DND-41 (cell line): ENCODE data around the gene BPIFB2.
"Not testable (repeated sequence)": the region's sequence is repeated elsewhere in the genome, so short reads cannot be mapped to it uniquely, and the experiment has no call there.

Experiments
- ATAC-seq: fragments of 200-7000 bp; cut with Tn5 transposase; 3 replicates; pipeline ENCODE4 v1.9.1; 2021; ENCODE audit warnings: low read depth; ENCODE audit not compliant: insufficient read depth
- DNase-seq: peaks from one replicate; pipeline ENCODE4 v3.0.0-alpha.2; 2020
- H2AFZ ChIP-seq: 2 replicates; pipeline ENCODE4 v1.6.0; 2012; ENCODE audit warnings: low read depth, low read length
- H3K27ac ChIP-seq: 2 replicates; pipeline ENCODE4 v1.5.1; 2012; ENCODE audit warnings: low read length, inconsistent platforms
- H3K27me3 ChIP-seq: fragments of 200-600 bp; sonication (generic); 2 replicates; pipeline ENCODE4 v1.6.0; 2012; ENCODE audit warnings: low read length, mild to moderate bottlenecking, inconsistent platforms; ENCODE audit not compliant: insufficient read depth, poor library complexity
- H3K36me3 ChIP-seq: 2 replicates; pipeline ENCODE4 v1.5.1; 2012; ENCODE audit warnings: low read length, inconsistent platforms; ENCODE audit not compliant: insufficient read depth
- H3K4me1 ChIP-seq: 2 replicates; pipeline ENCODE4 v1.5.1; 2012; ENCODE audit warnings: mild to moderate bottlenecking, low read length; ENCODE audit not compliant: insufficient read depth
- H3K4me2 ChIP-seq: 2 replicates; pipeline ENCODE4 v1.6.0; 2012; ENCODE audit warnings: mild to moderate bottlenecking, moderate library complexity, low read length, inconsistent platforms; ENCODE audit not compliant: insufficient read depth
- H3K4me3 ChIP-seq, 2 experiments: fragments of 200-600 bp in 1 of 2; shearing (Covaris generic) in 1 of 2; 2 replicates each; pipeline ENCODE4 v1.5.1; 2012 to 2016; ENCODE audit warnings: inconsistent platforms in 2 of 2, low read length in 2 of 2, mild to moderate bottlenecking in 2 of 2, low read depth in 1 of 2, moderate library complexity in 1 of 2
- H3K79me2 ChIP-seq: 2 replicates; pipeline ENCODE4 v1.6.0; 2012; ENCODE audit warnings: low read length, inconsistent platforms; ENCODE audit not compliant: insufficient read depth
- H3K9ac ChIP-seq: 2 replicates; pipeline ENCODE4 v1.6.0; 2012; ENCODE audit warnings: low read depth, mild to moderate bottlenecking, inconsistent platforms, low read length, moderate library complexity
- H3K9me3 ChIP-seq: 2 replicates; pipeline ENCODE4 v1.5.1; 2012; ENCODE audit warnings: low read length, moderate library complexity, mild to moderate bottlenecking, inconsistent platforms; ENCODE audit not compliant: insufficient read depth, severe bottlenecking
- H4K20me1 ChIP-seq: 2 replicates; pipeline ENCODE4 v1.6.0; 2012; ENCODE audit warnings: low read length; ENCODE audit not compliant: insufficient read depth
- EZH2 ChIP-seq: IDR thresholded peaks from 3 replicates; pipeline ENCODE4 v1.6.1; 2012; ENCODE audit warnings: borderline replicate concordance, low read depth, mild to moderate bottlenecking, moderate library complexity, low read length, inconsistent platforms; ENCODE audit not compliant: severe bottlenecking
- TF ChIP-seq, protein P1 (sequence below): IDR thresholded peaks from 2 replicates; pipeline ENCODE4 v1.5.1; 2012; ENCODE audit warnings: borderline replicate concordance, low read length, moderate library complexity, mild to moderate bottlenecking; ENCODE audit not compliant: poor library complexity, severe bottlenecking; ENCODE audit errors: extremely low read depth

The BPIFB2 gene

DNA sequence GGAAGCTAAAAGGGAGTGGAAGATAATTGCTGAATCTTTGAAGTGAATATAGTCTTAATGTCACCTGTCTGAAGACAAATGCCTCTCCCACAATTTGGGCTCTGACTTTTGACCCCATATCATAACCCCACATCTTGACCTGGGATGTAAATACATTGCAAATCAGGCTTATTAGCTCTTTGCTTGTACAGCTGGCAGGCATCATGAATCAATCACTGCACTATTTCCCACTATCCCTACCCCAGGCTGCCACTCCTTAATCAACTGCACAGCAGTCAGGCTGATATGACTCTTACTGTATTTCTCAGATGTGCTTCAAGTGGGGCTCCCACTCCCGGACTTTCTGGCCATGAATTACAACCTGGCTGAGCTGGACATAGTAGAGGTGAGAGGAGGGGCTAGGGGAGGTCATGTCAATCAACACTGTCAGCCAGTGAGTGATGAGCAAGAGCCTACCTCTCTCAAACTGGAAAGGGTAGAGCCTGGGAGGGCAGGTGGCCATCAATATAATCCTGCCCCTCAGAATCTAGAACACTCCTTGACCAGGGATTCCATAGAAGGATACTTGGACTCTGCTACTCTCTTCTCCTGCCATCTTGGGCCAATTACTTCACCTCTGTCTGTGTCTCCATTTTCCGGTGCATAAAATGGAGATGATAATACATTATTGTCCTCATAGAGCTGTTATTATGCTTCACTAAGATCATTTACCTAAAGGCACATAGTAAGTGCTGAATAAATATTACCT is 35.7 kb downstream of the BPIFB2 start:
- Histone ChIP-seq H3K4me2 (no peak overlapping the region), H3K4me3 (no peak overlapping the region), H2AFZ (no peak overlapping the region), H3K79me2 (no peaks in the 10 kb centered on the region), H3K27ac (no peak overlapping the region), H3K9me3 (peaks cover 6% of the 10 kb centered on the region), H3K9ac (no peak overlapping the region), H4K20me1 (no peaks in the 10 kb centered on the region), H3K36me3 (no peaks in the 10 kb centered on the region), H3K4me1 (no peaks in the 10 kb centered on the region), H3K27me3 (no peaks in the 10 kb centered on the region)
- ATAC-seq (no peak), DNase-seq (no peak)
- TF ChIP-seq EZH2: no peak
- TF ChIP-seq, protein P1, sequence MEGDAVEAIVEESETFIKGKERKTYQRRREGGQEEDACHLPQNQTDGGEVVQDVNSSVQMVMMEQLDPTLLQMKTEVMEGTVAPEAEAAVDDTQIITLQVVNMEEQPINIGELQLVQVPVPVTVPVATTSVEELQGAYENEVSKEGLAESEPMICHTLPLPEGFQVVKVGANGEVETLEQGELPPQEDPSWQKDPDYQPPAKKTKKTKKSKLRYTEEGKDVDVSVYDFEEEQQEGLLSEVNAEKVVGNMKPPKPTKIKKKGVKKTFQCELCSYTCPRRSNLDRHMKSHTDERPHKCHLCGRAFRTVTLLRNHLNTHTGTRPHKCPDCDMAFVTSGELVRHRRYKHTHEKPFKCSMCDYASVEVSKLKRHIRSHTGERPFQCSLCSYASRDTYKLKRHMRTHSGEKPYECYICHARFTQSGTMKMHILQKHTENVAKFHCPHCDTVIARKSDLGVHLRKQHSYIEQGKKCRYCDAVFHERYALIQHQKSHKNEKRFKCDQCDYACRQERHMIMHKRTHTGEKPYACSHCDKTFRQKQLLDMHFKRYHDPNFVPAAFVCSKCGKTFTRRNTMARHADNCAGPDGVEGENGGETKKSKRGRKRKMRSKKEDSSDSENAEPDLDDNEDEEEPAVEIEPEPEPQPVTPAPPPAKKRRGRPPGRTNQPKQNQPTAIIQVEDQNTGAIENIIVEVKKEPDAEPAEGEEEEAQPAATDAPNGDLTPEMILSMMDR: no peak

DNA sequence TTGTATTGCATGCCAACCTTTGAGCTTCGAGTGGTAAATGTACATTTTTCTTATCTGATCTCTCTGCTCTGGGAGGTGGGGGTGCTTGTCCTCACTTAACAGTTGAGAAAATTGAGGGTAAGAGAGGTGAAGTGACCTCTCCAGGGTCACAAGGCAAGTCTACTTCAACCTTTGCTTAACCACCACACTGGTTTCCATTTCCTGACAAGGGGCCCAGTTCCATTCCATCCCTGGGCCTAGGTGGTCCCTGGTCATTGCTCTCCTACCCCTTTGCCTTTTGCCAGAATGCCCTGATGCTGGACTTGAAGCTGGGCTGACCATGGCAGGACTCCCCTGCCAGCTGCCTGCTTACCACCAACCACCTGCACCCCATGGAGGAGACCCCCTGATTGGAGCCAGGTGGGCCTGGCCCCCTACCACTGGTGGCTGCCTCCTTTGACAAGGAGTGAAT is 36.3 kb downstream of the BPIFB2 start:
- no peak for DNase-seq
- TF ChIP-seq, protein P1: no peak
- no peak for TF ChIP-seq EZH2
- no peaks in the 10 kb centered on the region for H3K27me3 ChIP-seq

DNA sequence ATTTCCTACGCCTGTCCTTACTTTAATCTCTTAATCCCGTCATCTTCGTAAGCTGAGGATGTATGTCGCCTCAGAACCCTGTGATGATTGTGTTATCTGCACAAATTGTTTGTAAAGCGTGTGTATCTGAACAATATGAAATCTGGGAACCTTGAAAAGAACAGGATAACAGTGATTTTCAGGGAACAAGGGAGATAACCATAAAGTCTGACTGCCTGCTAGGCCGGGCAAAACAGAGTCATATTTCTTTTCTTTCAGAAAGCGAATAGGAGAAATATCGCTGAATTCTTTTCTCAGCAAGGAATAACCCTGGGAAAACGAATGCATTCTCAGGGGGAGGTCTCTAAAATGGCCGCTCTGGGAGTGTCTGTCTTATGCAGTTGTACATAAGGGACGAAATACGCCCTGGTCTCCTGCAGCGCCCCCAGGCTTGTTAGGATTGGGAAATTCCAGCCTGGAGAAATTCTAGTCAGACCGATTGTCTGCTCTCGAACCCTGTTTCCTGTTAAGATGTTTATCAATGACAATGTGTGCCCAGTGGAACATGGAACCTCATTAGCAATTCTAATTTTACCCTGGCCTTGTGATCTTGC is 37.7 kb downstream of the BPIFB2 start:
- not testable (repeated sequence) for H3K79me2 ChIP-seq, H3K27me3 ChIP-seq, H3K27ac ChIP-seq, H3K36me3 ChIP-seq, H2AFZ ChIP-seq, H3K9me3 ChIP-seq, H3K9ac ChIP-seq, ATAC-seq, H3K4me1 ChIP-seq, H3K4me2 ChIP-seq, H3K4me3 ChIP-seq, H4K20me1 ChIP-seq
- DNase-seq: peak; percentile 26

More for the DNA sequence above, 36.3 kb downstream of the BPIFB2 start:
- H4K20me1 ChIP-seq: no peaks in the 10 kb centered on the region
- no peaks in the 10 kb centered on the region for H3K36me3 ChIP-seq
- H3K4me2 ChIP-seq: no peak overlapping the region
- no peak overlapping the region for H3K4me3 ChIP-seq
- no peak overlapping the region for H3K9ac ChIP-seq
- H3K79me2 ChIP-seq: no peaks in the 10 kb centered on the region
- H2AFZ ChIP-seq: no peak overlapping the region
- ATAC-seq: no peak
- H3K4me1 ChIP-seq: no peaks in the 10 kb centered on the region
- peaks cover 6% of the 10 kb centered on the region for H3K9me3 ChIP-seq
- no peak overlapping the region for H3K27ac ChIP-seq

DNA sequence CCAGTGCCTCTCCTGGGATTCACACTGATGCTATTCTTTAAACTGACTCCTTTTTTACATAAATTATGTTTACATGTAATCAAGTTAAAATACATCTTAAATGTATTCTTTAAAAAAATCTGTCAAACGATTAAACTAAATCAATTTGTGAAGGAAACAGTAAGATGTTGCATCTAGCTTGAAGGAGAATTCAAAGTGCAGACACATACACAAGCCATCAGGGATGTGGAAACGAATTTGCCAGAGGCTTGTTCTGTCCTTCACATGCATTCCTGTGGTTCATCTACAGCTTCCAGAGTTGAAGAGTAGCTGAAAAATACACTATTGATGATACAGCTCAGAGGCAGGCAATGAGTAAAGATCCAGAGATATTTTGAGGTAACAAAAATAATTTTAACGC is 38.9 kb downstream of the BPIFB2 start:
- Histone ChIP-seq H3K4me1 (no peaks in the 10 kb centered on the region), H3K79me2 (no peaks in the 10 kb centered on the region), H2AFZ (no peak overlapping the region), H3K27ac (no peak overlapping the region), H3K9me3 (peaks cover 6% of the 10 kb centered on the region), H4K20me1 (no peaks in the 10 kb centered on the region), H3K4me3 (no peak overlapping the region), H3K9ac (no peak overlapping the region), H3K27me3 (no peaks in the 10 kb centered on the region), H3K4me2 (no peak overlapping the region), H3K36me3 (no peaks in the 10 kb centered on the region)
- TF ChIP-seq, protein P1: no peak
- no peak for TF ChIP-seq EZH2
- ATAC-seq (no peak), DNase-seq (no peak)
